Mesothelial cell of epicardium (in vitro differentiated cells): ENCODE data around the gene TRERF1. TPM values are rescaled to one million over a fixed set of nuclear protein-coding genes. Genes with fewer than 3 reads are reported as not detected.
"Not testable (repeated sequence)": the region's sequence is repeated elsewhere in the genome, so short reads cannot be mapped to it uniquely, and the experiment has no call there.

ENCODE experiments used
- DNase-seq, 2 experiments: peaks; one replicate each; pipeline ENCODE4 v3.0.0; 2021; ENCODE audit warnings: low spot score in 2 of 2; ENCODE audit not compliant: unreplicated experiment in 2 of 2
- H3K27ac Mint-ChIP-seq: 2 replicates; pipeline ENCODE4 v1.8.0; 2021; ENCODE audit warnings: mixed read lengths
- H3K27me3 Mint-ChIP-seq: 2 replicates; pipeline ENCODE4 v1.8.0; 2021; ENCODE audit warnings: low read depth, mixed read lengths
- H3K36me3 Mint-ChIP-seq: 2 replicates; pipeline ENCODE4 v1.8.0; 2021; ENCODE audit warnings: mixed read lengths
- H3K4me1 Mint-ChIP-seq: 2 replicates; pipeline ENCODE4 v1.8.0; 2021; ENCODE audit warnings: mixed read lengths
- H3K4me3 Mint-ChIP-seq: 2 replicates; pipeline ENCODE4 v1.8.0; 2021; ENCODE audit warnings: mild to moderate bottlenecking, moderate library complexity, mixed read lengths
- H3K9me3 Mint-ChIP-seq: 2 replicates; pipeline ENCODE4 v1.8.0; 2021; ENCODE audit warnings: mixed read lengths
- CTCF ChIP-seq: fragments of 200-600 bp; sonication (generic); IDR thresholded peaks from one replicate; pipeline ENCODE4 v1.5.0; 2021; ENCODE audit warnings: antibody characterized with exemption; ENCODE audit not compliant: unreplicated experiment
- total RNA-seq: library from RNA; stranded (reverse); gene quantifications from 3 replicates; pipeline ENCODE4 v1.2.1, GENCODE V29; 2021

TRERF1 gene
- total RNA-seq, 1 donor from 2014 or later = 19.8 TPM

DNA sequence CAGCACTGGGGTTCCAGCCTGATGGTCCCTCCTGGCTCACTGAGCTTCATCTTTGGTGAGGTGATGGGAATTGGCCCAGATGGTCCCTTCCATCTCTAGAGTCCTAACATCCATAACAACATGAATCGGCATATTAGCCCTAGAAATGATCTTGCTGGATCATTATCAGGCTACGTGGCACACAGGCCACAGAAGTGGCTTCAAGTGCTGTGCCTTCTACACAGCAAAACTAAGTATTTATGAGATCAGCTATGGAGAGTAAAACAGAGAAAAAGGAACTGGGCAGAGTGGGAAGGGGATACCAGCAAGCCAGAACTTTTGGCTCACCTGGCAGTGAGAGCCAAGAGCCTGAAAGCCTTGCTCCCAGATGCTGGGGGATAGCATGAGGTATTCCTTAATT, 116.9 kb downstream of the TRERF1 start:
- Mint-ChIP-seq H3K27me3 (no peaks in the 10 kb centered on the region), H3K27ac (no peak overlapping the region), H3K9me3 (no peaks in the 10 kb centered on the region), H3K4me3 (no peak overlapping the region), H3K4me1 (peaks cover 12% of the 10 kb centered on the region), H3K36me3 (peaks cover 2% of the 10 kb centered on the region)
- TF ChIP-seq CTCF = no peak
- no peak for DNase-seq

DNA sequence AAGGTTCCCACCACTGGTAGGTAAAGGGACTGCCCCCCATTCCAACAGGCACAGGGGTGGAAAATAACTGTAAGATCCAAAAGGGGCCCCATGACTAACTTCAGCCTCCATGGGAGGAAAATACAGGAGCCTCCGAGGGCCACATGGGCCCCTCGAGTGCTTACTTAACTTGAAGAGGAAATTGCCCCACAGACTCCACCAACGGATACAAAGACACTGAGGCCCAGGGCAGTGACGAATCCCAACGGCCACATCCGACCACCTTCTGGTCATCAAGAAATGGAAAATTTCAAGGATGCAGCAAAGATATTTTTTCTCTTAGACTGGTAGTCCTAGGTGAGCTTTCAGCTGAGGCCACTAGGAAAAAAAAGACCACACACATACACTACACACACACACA, 118.1 kb downstream of the TRERF1 start:
- Mint-ChIP-seq H3K27me3 (no peaks in the 10 kb centered on the region), H3K36me3 (peaks cover 2% of the 10 kb centered on the region), H3K4me1 (peaks cover 7% of the 10 kb centered on the region), H3K9me3 (no peaks in the 10 kb centered on the region), H3K27ac (no peak overlapping the region), H3K4me3 (no peak overlapping the region)
- no peak for TF ChIP-seq CTCF
- DNase-seq = no peak

GRCh38 chr6:42332916-42333315, 118.8 kb downstream of the TRERF1 start:
- DNase-seq = no peak
- H3K4me1 Mint-ChIP-seq = peaks cover under 1% of the 10 kb centered on the region
- H3K9me3 Mint-ChIP-seq = no peaks in the 10 kb centered on the region
- H3K27me3 Mint-ChIP-seq = no peaks in the 10 kb centered on the region
- peaks cover 2% of the 10 kb centered on the region for H3K36me3 Mint-ChIP-seq
- H3K4me3 Mint-ChIP-seq = no peak overlapping the region
- H3K27ac Mint-ChIP-seq = no peak overlapping the region
- TF ChIP-seq CTCF = no peak

DNA sequence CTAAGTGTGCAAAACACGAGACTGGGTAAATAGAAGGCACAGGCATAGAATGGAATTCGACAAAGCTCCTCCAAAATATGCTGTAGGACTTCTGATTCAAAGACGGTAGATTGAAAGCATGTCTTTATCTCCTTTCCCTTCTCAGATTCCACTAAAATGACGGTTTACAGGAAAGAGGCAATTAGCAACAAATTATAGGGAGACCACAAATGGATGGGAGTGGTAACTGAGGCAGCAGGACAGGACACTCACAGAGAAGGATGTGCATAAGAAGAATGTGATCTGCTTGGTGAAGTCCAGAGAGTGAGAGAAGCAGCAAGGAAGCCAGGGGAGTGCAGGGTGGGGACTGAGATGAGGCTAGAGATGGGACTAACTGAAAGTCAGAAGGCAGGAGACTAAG, 120.7 kb downstream of the TRERF1 start:
- Mint-ChIP-seq H3K27ac (no peak overlapping the region), H3K4me3 (no peak overlapping the region), H3K4me1 (peaks cover 7% of the 10 kb centered on the region), H3K9me3 (no peaks in the 10 kb centered on the region), H3K27me3 (no peaks in the 10 kb centered on the region), H3K36me3 (peaks cover 4% of the 10 kb centered on the region)
- no peak for DNase-seq
- no peak for TF ChIP-seq CTCF

- TF ChIP-seq CTCF = no peak
- H3K4me1 Mint-ChIP-seq = peaks cover 7% of the 10 kb centered on the region
- H3K27ac Mint-ChIP-seq = no peak overlapping the region
- H3K4me3 Mint-ChIP-seq = no peak overlapping the region
- H3K36me3 Mint-ChIP-seq = peaks cover 8% of the 10 kb centered on the region
- no peaks in the 10 kb centered on the region for H3K27me3 Mint-ChIP-seq
- peaks cover 16% of the 10 kb centered on the region for H3K9me3 Mint-ChIP-seq
- no peak for DNase-seq
Observed at GRCh38 chr6:42326248-42326647, 125.5 kb downstream of the TRERF1 start.

- not testable (repeated sequence) for H3K27me3 Mint-ChIP-seq, H3K36me3 Mint-ChIP-seq, H3K4me3 Mint-ChIP-seq, H3K4me1 Mint-ChIP-seq, H3K27ac Mint-ChIP-seq, DNase-seq
- peaks cover 22% of the 10 kb centered on the region for H3K9me3 Mint-ChIP-seq
Observed at GRCh38 chr6:42324656-42325324, 126.9 kb downstream of the TRERF1 start.
